HEK293 (cell line): ENCODE results near the gene DPH6.

Source experiments
- CTCF ChIA-PET: fragments of 350-600 bp; formaldehyde crosslinking; extraction: SDS; loops from one replicate; lab custom pipeline; 2021; ENCODE audit warnings: antibody characterized with exemption; lab: Yijun Ruan, JAX
- POLR2A ChIA-PET: fragments of 300-600 bp; formaldehyde crosslinking; extraction: SDS; loops from one replicate; lab custom pipeline; 2020; ENCODE audit warnings: antibody characterized with exemption, inconsistent platforms; lab: Yijun Ruan, JAX
- H3K27ac ChIP-seq: fragments of 200-500 bp; sonication (Bioruptor generic); 2 replicates; pipeline ENCODE4 v1.5.1; 2014; ENCODE audit warnings: low read depth, low read length, control low read depth, inconsistent platforms; ENCODE audit errors: extremely low read depth
- H3K36me3 ChIP-seq, 2 experiments: fragments of 200-500 bp in 1 of 2; sonication (Bioruptor generic) in 1 of 2; 1 replicate in 1 of 2; 2 replicates in 1 of 2; pipeline ENCODE4 v1.5.1; 2014 to 2017; ENCODE audit warnings: inconsistent platforms in 2 of 2, low read length in 2 of 2; ENCODE audit not compliant: control insufficient read depth in 2 of 2, insufficient read depth in 1 of 2
- H3K4me1 ChIP-seq: fragments of 200-500 bp; sonication (Bioruptor generic); 2 replicates; pipeline ENCODE4 v1.5.1; 2014; ENCODE audit warnings: mild to moderate bottlenecking, low read length, inconsistent platforms; ENCODE audit not compliant: control insufficient read depth, insufficient read depth
- H3K4me3 ChIP-seq: 2 replicates; pipeline ENCODE4 v1.5.1; 2011; ENCODE audit warnings: low read depth, mild to moderate bottlenecking, control low read depth, low read length, moderate library complexity
- H3K9me3 ChIP-seq: fragments of 200-500 bp; sonication (Bioruptor generic); 2 replicates; pipeline ENCODE4 v1.5.1; 2014; ENCODE audit warnings: low read depth, low read length, inconsistent platforms; ENCODE audit not compliant: control insufficient read depth, insufficient read depth
- TSHZ1 ChIP-seq: fragments of 450-650 bp; formaldehyde crosslinking; IDR thresholded peaks from 2 replicates; pipeline ENCODE4 v1.5.1; 2016; ENCODE audit warnings: missing biosample characterization, missing genetic modification characterization, borderline replicate concordance
- YY1 ChIP-seq: fragments of 450-650 bp; formaldehyde crosslinking; IDR thresholded peaks from 2 replicates; pipeline ENCODE4 v1.5.1; 2018; ENCODE audit warnings: missing biosample characterization, missing genetic modification characterization
- ZNF121 ChIP-seq: fragments of 450-650 bp; formaldehyde crosslinking; IDR thresholded peaks from 2 replicates; pipeline ENCODE4 v1.5.1; 2016; ENCODE audit warnings: missing biosample characterization, missing genetic modification characterization
- ZNF140 ChIP-seq: fragments of 450-650 bp; formaldehyde crosslinking; IDR thresholded peaks from 2 replicates; pipeline ENCODE4 v1.5.1; 2016; ENCODE audit warnings: missing biosample characterization, missing genetic modification characterization
- ZNF155 ChIP-seq: fragments of 450-650 bp; formaldehyde crosslinking; IDR thresholded peaks from 2 replicates; pipeline ENCODE4 v1.5.1; 2016; ENCODE audit warnings: missing biosample characterization, missing genetic modification characterization
- ZNF175 ChIP-seq: fragments of 450-650 bp; formaldehyde crosslinking; IDR thresholded peaks from 2 replicates; pipeline ENCODE4 v1.5.1; 2016; ENCODE audit warnings: missing biosample characterization, missing genetic modification characterization
- ZNF239 ChIP-seq: fragments of 450-650 bp; formaldehyde crosslinking; IDR thresholded peaks from 2 replicates; pipeline ENCODE4 v1.5.1; 2016; ENCODE audit warnings: missing biosample characterization, missing genetic modification characterization
- ZNF311 ChIP-seq: fragments of 450-650 bp; formaldehyde crosslinking; IDR thresholded peaks from 2 replicates; pipeline ENCODE4 v1.5.1; 2017; ENCODE audit warnings: missing biosample characterization, missing genetic modification characterization, borderline replicate concordance
- ZNF324 ChIP-seq: fragments of 450-650 bp; formaldehyde crosslinking; IDR thresholded peaks from 2 replicates; pipeline ENCODE4 v1.5.1; 2016; ENCODE audit warnings: missing biosample characterization, missing genetic modification characterization
- ZNF621 ChIP-seq: fragments of 450-650 bp; formaldehyde crosslinking; IDR thresholded peaks from 2 replicates; pipeline ENCODE4 v1.5.1; 2017; ENCODE audit warnings: missing biosample characterization, missing genetic modification characterization
- ZNF623 ChIP-seq: fragments of 450-650 bp; formaldehyde crosslinking; IDR thresholded peaks from 2 replicates; pipeline ENCODE4 v1.5.1; 2016; ENCODE audit warnings: missing biosample characterization, missing genetic modification characterization
- ZNF629 ChIP-seq: fragments of 450-650 bp; formaldehyde crosslinking; IDR thresholded peaks from 2 replicates; pipeline ENCODE4 v1.5.1; 2017; ENCODE audit warnings: missing biosample characterization, missing genetic modification characterization
- ZNF645 ChIP-seq: fragments of 450-650 bp; formaldehyde crosslinking; IDR thresholded peaks from 2 replicates; pipeline ENCODE4; 2016; ENCODE audit warnings: missing biosample characterization, missing genetic modification characterization
- ZNF658 ChIP-seq: fragments of 450-650 bp; formaldehyde crosslinking; IDR thresholded peaks from 2 replicates; pipeline ENCODE4; 2016; ENCODE audit warnings: missing biosample characterization, missing genetic modification characterization
- ZNF791 ChIP-seq: fragments of 450-650 bp; formaldehyde crosslinking; IDR thresholded peaks from 2 replicates; pipeline ENCODE4 v1.5.1; 2016; ENCODE audit warnings: missing biosample characterization, missing genetic modification characterization
- TF ChIP-seq, protein P1 (sequence below): sonication (generic); formaldehyde crosslinking; IDR thresholded peaks from 2 replicates; pipeline ENCODE4 v1.8.1; 2022; ENCODE audit warnings: mild to moderate bottlenecking, moderate library complexity, missing genetic modification reagents
- TF ChIP-seq, protein P2 (sequence below): fragments of 450-650 bp; formaldehyde crosslinking; IDR thresholded peaks from 2 replicates; pipeline ENCODE4 v1.5.1; 2016; ENCODE audit warnings: missing biosample characterization, missing genetic modification characterization
- TF ChIP-seq, protein P3 (sequence below): fragments of 450-650 bp; formaldehyde crosslinking; IDR thresholded peaks from 2 replicates; pipeline ENCODE4 v1.5.1; 2017; ENCODE audit warnings: missing biosample characterization, missing genetic modification characterization

DPH6 gene

DNA sequence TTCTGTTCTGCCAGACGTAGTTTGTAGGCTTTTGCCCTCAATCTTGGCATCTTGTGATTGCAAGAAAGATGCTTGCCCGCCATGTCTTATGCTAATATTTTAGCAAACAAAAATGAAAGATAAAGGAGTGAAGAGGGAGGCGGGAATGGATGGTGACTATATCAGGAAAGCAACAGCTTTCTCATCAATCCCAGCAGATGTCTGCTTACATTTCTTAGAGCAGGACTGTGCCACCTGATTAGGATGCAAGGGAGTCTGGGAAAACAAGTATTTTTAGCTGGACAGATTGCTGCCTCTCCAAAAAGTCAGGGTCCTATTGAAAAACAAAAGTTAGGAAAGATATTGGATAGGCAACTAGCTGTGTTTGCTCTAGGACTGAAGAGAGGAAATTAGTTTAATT lies 34.6 kb upstream of the DPH6 start:
- Histone ChIP-seq H3K4me1 (no peaks in the 10 kb centered on the region), H3K4me3 (no peak overlapping the region), H3K36me3 (no peaks in the 10 kb centered on the region), H3K9me3 (no peaks in the 10 kb centered on the region), H3K27ac (no peak overlapping the region)
- CTCF ChIA-PET = no interaction called here
- TF ChIP-seq, protein P1, sequence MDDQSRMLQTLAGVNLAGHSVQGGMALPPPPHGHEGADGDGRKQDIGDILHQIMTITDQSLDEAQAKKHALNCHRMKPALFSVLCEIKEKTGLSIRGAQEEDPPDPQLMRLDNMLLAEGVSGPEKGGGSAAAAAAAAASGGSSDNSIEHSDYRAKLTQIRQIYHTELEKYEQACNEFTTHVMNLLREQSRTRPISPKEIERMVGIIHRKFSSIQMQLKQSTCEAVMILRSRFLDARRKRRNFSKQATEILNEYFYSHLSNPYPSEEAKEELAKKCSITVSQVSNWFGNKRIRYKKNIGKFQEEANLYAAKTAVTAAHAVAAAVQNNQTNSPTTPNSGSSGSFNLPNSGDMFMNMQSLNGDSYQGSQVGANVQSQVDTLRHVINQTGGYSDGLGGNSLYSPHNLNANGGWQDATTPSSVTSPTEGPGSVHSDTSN (CRISPR knock-in tag) = no peak
- TF ChIP-seq YY1 (tag by site-specific recombination) = no peak
- no peak for TF ChIP-seq ZNF621 (tag by site-specific recombination)
- no peak for TF ChIP-seq ZNF791 (tag by site-specific recombination)
- TF ChIP-seq, protein P2, sequence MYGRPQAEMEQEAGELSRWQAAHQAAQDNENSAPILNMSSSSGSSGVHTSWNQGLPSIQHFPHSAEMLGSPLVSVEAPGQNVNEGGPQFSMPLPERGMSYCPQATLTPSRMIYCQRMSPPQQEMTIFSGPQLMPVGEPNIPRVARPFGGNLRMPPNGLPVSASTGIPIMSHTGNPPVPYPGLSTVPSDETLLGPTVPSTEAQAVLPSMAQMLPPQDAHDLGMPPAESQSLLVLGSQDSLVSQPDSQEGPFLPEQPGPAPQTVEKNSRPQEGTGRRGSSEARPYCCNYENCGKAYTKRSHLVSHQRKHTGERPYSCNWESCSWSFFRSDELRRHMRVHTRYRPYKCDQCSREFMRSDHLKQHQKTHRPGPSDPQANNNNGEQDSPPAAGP = no peak
- TF ChIP-seq ZNF239 = no peak
- no peak for TF ChIP-seq ZNF324 (tag by site-specific recombination)
- no peak for TF ChIP-seq ZNF311 (tag by site-specific recombination)
- no peak for TF ChIP-seq ZNF623 (tag by site-specific recombination)
- no peak for TF ChIP-seq ZNF645 (tag by site-specific recombination)
- POLR2A ChIA-PET = no interaction called here

GRCh38 chr15:35567392-35567791 lies 21.4 kb upstream of the DPH6 start:
- ChIA-PET CTCF (no interaction called here), POLR2A (no interaction called here)
- no peak for TF ChIP-seq ZNF658 (tag by site-specific recombination)
- TF ChIP-seq ZNF121 (tag by site-specific recombination) = no peak
- TF ChIP-seq, protein P3, sequence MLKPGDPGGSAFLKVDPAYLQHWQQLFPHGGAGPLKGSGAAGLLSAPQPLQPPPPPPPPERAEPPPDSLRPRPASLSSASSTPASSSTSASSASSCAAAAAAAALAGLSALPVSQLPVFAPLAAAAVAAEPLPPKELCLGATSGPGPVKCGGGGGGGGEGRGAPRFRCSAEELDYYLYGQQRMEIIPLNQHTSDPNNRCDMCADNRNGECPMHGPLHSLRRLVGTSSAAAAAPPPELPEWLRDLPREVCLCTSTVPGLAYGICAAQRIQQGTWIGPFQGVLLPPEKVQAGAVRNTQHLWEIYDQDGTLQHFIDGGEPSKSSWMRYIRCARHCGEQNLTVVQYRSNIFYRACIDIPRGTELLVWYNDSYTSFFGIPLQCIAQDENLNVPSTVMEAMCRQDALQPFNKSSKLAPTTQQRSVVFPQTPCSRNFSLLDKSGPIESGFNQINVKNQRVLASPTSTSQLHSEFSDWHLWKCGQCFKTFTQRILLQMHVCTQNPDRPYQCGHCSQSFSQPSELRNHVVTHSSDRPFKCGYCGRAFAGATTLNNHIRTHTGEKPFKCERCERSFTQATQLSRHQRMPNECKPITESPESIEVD = no peak
- no peak for TF ChIP-seq ZNF175 (tag by site-specific recombination)
- no peak for TF ChIP-seq ZNF140 (tag by site-specific recombination)

GRCh38 chr15:35566991-35567390 lies 21.0 kb upstream of the DPH6 start:
- Histone ChIP-seq H3K27ac (no peak overlapping the region), H3K9me3 (no peaks in the 10 kb centered on the region), H3K36me3 (no peaks in the 10 kb centered on the region), H3K4me3 (no peak overlapping the region), H3K4me1 (no peaks in the 10 kb centered on the region)
- no peak for TF ChIP-seq TSHZ1
- TF ChIP-seq ZNF629 (tag by site-specific recombination) = no peak
- TF ChIP-seq ZNF155 = no peak
- ChIA-PET POLR2A (no interaction called here), CTCF (no interaction called here)

More at GRCh38 chr15:35567392-35567791, 21.4 kb upstream of the DPH6 start:
- H3K4me3 ChIP-seq = no peak overlapping the region
- no peak overlapping the region for H3K27ac ChIP-seq
- no peaks in the 10 kb centered on the region for H3K4me1 ChIP-seq
- H3K36me3 ChIP-seq = no peaks in the 10 kb centered on the region
- H3K9me3 ChIP-seq = no peaks in the 10 kb centered on the region
